Kidney epithelial cell (primary cell): ENCODE data around the gene SDHB. TPM values are rescaled to one million over a fixed set of nuclear protein-coding genes. Genes with fewer than 3 reads are reported as not detected.

ENCODE experiments used
- DNase-seq: peaks from one replicate; pipeline ENCODE4 v3.0.0-alpha.2; 2010; ENCODE audit warnings: low read depth
- H3K27me3 ChIP-seq: 2 replicates; pipeline ENCODE4 v1.6.0; 2011; ENCODE audit warnings: low read length; ENCODE audit not compliant: control insufficient read depth, insufficient read depth
- H3K36me3 ChIP-seq: 2 replicates; pipeline ENCODE4 v1.5.1; 2011; ENCODE audit warnings: low read length; ENCODE audit not compliant: control insufficient read depth, insufficient read depth
- H3K4me3 ChIP-seq: 2 replicates; pipeline ENCODE4 v1.5.1; 2011; ENCODE audit warnings: low read depth, mild to moderate bottlenecking, control low read depth, low read length
- CTCF ChIP-seq: IDR thresholded peaks from 2 replicates; pipeline ENCODE4 v1.5.1; 2011; ENCODE audit warnings: mild to moderate bottlenecking, moderate library complexity, low read length, control low read depth, inconsistent platforms; ENCODE audit not compliant: insufficient read depth, poor library complexity, severe bottlenecking
- total RNA-seq: library from RNA; depleted of rRNA; stranded (reverse); fragments of >200 nt; gene quantifications from 2 replicates; pipeline ENCODE4 v1.2.3, GENCODE V29; 2015

The SDHB gene
- total RNA-seq, 1 donor from 2014 or later = 122 TPM

GRCh38 chr1:17070163-17070525 lies 16.3 kb upstream of the SDHB start:
- no peak for TF ChIP-seq CTCF

GRCh38 chr1:17069452-17070162 lies 15.8 kb upstream of the SDHB start:
- H3K4me3 ChIP-seq = no peak overlapping the region
- no peak for DNase-seq
- TF ChIP-seq CTCF = no peak
- no peaks in the 10 kb centered on the region for H3K36me3 ChIP-seq
- H3K27me3 ChIP-seq = no peaks in the 10 kb centered on the region

More at GRCh38 chr1:17070163-17070525, 16.3 kb upstream of the SDHB start:
- DNase-seq = no peak
- H3K4me3 ChIP-seq = no peak overlapping the region
- no peaks in the 10 kb centered on the region for H3K36me3 ChIP-seq
- no peaks in the 10 kb centered on the region for H3K27me3 ChIP-seq

- no peaks in the 10 kb centered on the region for H3K36me3 ChIP-seq
- no peak for DNase-seq
- no peak for TF ChIP-seq CTCF
- no peak overlapping the region for H3K4me3 ChIP-seq
- no peaks in the 10 kb centered on the region for H3K27me3 ChIP-seq
These were observed 15.0 kb upstream of the SDHB start for GRCh38 chr1:17068789-17069188.

GRCh38 chr1:17067465-17068240 lies 13.8 kb upstream of the SDHB start:
- no peak overlapping the region for H3K4me3 ChIP-seq
- H3K27me3 ChIP-seq = no peaks in the 10 kb centered on the region
- no peaks in the 10 kb centered on the region for H3K36me3 ChIP-seq
- no peak for DNase-seq
- no peak for TF ChIP-seq CTCF

GRCh38 chr1:17067069-17067426 lies 13.2 kb upstream of the SDHB start:
- DNase-seq = no peak
- no peak for TF ChIP-seq CTCF
- Histone ChIP-seq H3K4me3 (no peak overlapping the region), H3K36me3 (no peaks in the 10 kb centered on the region), H3K27me3 (no peaks in the 10 kb centered on the region)
